ENCODE results near the gene TACC3. TPM values are rescaled to one million over a fixed set of nuclear protein-coding genes. Genes with fewer than 3 reads are reported as not detected.
"Not testable (repeated sequence)": the region's sequence is repeated elsewhere in the genome, so short reads cannot be mapped to it uniquely, and the experiment has no call there.

The TACC3 gene
- total RNA-seq, 1 experiment from 2014 or later, result 21.5 TPM

- H3K4me3 ChIP-seq, result no peak overlapping the region
- peaks cover 14% of the 10 kb centered on the region for H3K4me1 ChIP-seq (replicated peaks)
- H3K9me3 ChIP-seq (replicated peaks), result no peaks in the 10 kb centered on the region
- peaks cover 5% of the 10 kb centered on the region; the same call in 1 of the 2 replicates for H3K36me3 ChIP-seq
- no peaks in the 10 kb centered on the region for H3K27me3 ChIP-seq (replicated peaks)
- no peak overlapping the region for H3K27ac ChIP-seq
- DNase-seq (ENCODE audit: low read depth in 1 of 2, low spot score in 2 of 2), result no peak
Measured at GRCh38 chr4:1686440-1687036, 34.8 kb upstream of the TACC3 start.

- Histone ChIP-seq H3K4me1 (replicated peaks) (no peaks in the 10 kb centered on the region), H3K36me3 (peaks cover 30% of the 10 kb centered on the region), H3K27me3 (replicated peaks) (no peaks in the 10 kb centered on the region), H3K27ac (no peak overlapping the region), H3K9me3 (replicated peaks) (no peaks in the 10 kb centered on the region), H3K4me3 (no peak overlapping the region)
- DNase-seq (ENCODE audit: low read depth in 1 of 2, low spot score in 2 of 2), result no peak
Measured at GRCh38 chr4:1690698-1691097, 30.6 kb upstream of the TACC3 start.

GRCh38 chr4:1691737-1692373 is 29.5 kb upstream of the TACC3 start:
- H3K4me1 ChIP-seq (replicated peaks), result no peaks in the 10 kb centered on the region
- no peak for DNase-seq (ENCODE audit: low read depth in 1 of 2, low spot score in 2 of 2)
- H3K27me3 ChIP-seq (replicated peaks), result no peaks in the 10 kb centered on the region
- H3K9me3 ChIP-seq (replicated peaks), result no peaks in the 10 kb centered on the region
- no peak overlapping the region for H3K27ac ChIP-seq
- H3K4me3 ChIP-seq, result no peak overlapping the region
- H3K36me3 ChIP-seq, result peaks cover 38% of the 10 kb centered on the region

GRCh38 chr4:1693131-1693896 is 28.0 kb upstream of the TACC3 start:
- H3K4me1 ChIP-seq (replicated peaks), result no peaks in the 10 kb centered on the region
- no peaks in the 10 kb centered on the region for H3K9me3 ChIP-seq (replicated peaks)
- no peaks in the 10 kb centered on the region for H3K27me3 ChIP-seq (replicated peaks)
- H3K27ac ChIP-seq, result no peak overlapping the region
- peaks cover 44% of the 10 kb centered on the region for H3K36me3 ChIP-seq
- peak; percentile 36 to 50 for DNase-seq (ENCODE audit: low read depth in 1 of 2, low spot score in 2 of 2)
- H3K4me3 ChIP-seq, result no peak overlapping the region

GRCh38 chr4:1695913-1696312 is 25.4 kb upstream of the TACC3 start:
- peaks cover 61% of the 10 kb centered on the region for H3K36me3 ChIP-seq
- no peak overlapping the region for H3K27ac ChIP-seq
- H3K27me3 ChIP-seq (replicated peaks), result no peaks in the 10 kb centered on the region
- H3K4me1 ChIP-seq (replicated peaks), result no peaks in the 10 kb centered on the region
- DNase-seq (ENCODE audit: low read depth in 1 of 2, low spot score in 2 of 2), result no peak
- no peaks in the 10 kb centered on the region for H3K9me3 ChIP-seq (replicated peaks)
- no peak overlapping the region for H3K4me3 ChIP-seq

GRCh38 chr4:1701671-1702070 is 19.6 kb upstream of the TACC3 start:
- peaks cover 60% of the 10 kb centered on the region for H3K36me3 ChIP-seq
- not testable (repeated sequence) for H3K4me3 ChIP-seq; H3K27ac ChIP-seq; H3K4me1 ChIP-seq (replicated peaks); H3K9me3 ChIP-seq (replicated peaks); DNase-seq (ENCODE audit: low read depth in 1 of 2, low spot score in 2 of 2); H3K27me3 ChIP-seq (replicated peaks)

GRCh38 chr4:1703867-1704266 is 17.5 kb upstream of the TACC3 start:
- Histone ChIP-seq H3K36me3 (peaks cover 53% of the 10 kb centered on the region), H3K27me3 (replicated peaks) (no peaks in the 10 kb centered on the region)

GRCh38 chr4:1705732-1706131 is 15.6 kb upstream of the TACC3 start:
- no peaks in the 10 kb centered on the region for H3K27me3 ChIP-seq (replicated peaks)
- DNase-seq (ENCODE audit: low read depth in 1 of 2, low spot score in 2 of 2), result no peak
- H3K36me3 ChIP-seq, result peaks cover 50% of the 10 kb centered on the region
- H3K4me3 ChIP-seq, result no peak overlapping the region
- H3K9me3 ChIP-seq (replicated peaks), result no peaks in the 10 kb centered on the region
- H3K4me1 ChIP-seq (replicated peaks), result no peaks in the 10 kb centered on the region
- no peak overlapping the region for H3K27ac ChIP-seq

More at GRCh38 chr4:1703867-1704266, 17.5 kb upstream of the TACC3 start:
- Histone ChIP-seq H3K9me3 (replicated peaks) (no peaks in the 10 kb centered on the region), H3K27ac (no peak overlapping the region), H3K4me3 (no peak overlapping the region), H3K4me1 (replicated peaks) (no peaks in the 10 kb centered on the region)
- DNase-seq (ENCODE audit: low read depth in 1 of 2, low spot score in 2 of 2), result no peak

GRCh38 chr4:1706358-1706757 is 15.0 kb upstream of the TACC3 start:
- Histone ChIP-seq H3K4me1 (replicated peaks) (no peaks in the 10 kb centered on the region), H3K4me3 (no peak overlapping the region), H3K27me3 (replicated peaks) (no peaks in the 10 kb centered on the region)

GRCh38 chr4:1708581-1708980 is 12.7 kb upstream of the TACC3 start:
- H3K27me3 ChIP-seq (replicated peaks), result no peaks in the 10 kb centered on the region
- H3K4me3 ChIP-seq, result no peak overlapping the region
- no peak for DNase-seq (ENCODE audit: low read depth in 1 of 2, low spot score in 2 of 2)
- H3K9me3 ChIP-seq (replicated peaks), result no peaks in the 10 kb centered on the region
- H3K4me1 ChIP-seq (replicated peaks), result peaks cover 7% of the 10 kb centered on the region; the same call in 1 of the 2 replicates
- peaks cover 47% of the 10 kb centered on the region for H3K36me3 ChIP-seq
- no peak overlapping the region for H3K27ac ChIP-seq

More at GRCh38 chr4:1706358-1706757, 15.0 kb upstream of the TACC3 start:
- no peak overlapping the region for H3K27ac ChIP-seq
- H3K9me3 ChIP-seq (replicated peaks), result no peaks in the 10 kb centered on the region
- DNase-seq (ENCODE audit: low read depth in 1 of 2, low spot score in 2 of 2), result no peak
- peaks cover 52% of the 10 kb centered on the region for H3K36me3 ChIP-seq

- H3K4me1 ChIP-seq (replicated peaks), result peaks cover 7% of the 10 kb centered on the region; the same call in 1 of the 2 replicates
- no peak for DNase-seq (ENCODE audit: low read depth in 1 of 2, low spot score in 2 of 2)
Measured at GRCh38 chr4:1711055-1711570, 10.2 kb upstream of the TACC3 start.

GRCh38 chr4:1711571-1712215 is 9.6 kb upstream of the TACC3 start:
- H3K36me3 ChIP-seq, result peaks cover 27% of the 10 kb centered on the region
- H3K27me3 ChIP-seq (replicated peaks), result no peaks in the 10 kb centered on the region
- peak overlapping the region; percentile 100 for H3K27ac ChIP-seq
- H3K9me3 ChIP-seq (replicated peaks), result no peaks in the 10 kb centered on the region
- peak overlapping the region; percentile 86 for H3K4me3 ChIP-seq
- DNase-seq (ENCODE audit: low read depth in 1 of 2, low spot score in 2 of 2), result peak in 1 of 2 experiments; percentile 30
- peaks cover 7% of the 10 kb centered on the region; the same call in 1 of the 2 replicates for H3K4me1 ChIP-seq (replicated peaks)

More at GRCh38 chr4:1711055-1711570, 10.2 kb upstream of the TACC3 start:
- Histone ChIP-seq H3K27me3 (replicated peaks) (no peaks in the 10 kb centered on the region), H3K36me3 (peaks cover 31% of the 10 kb centered on the region), H3K4me3 (peak overlapping the region; percentile 86), H3K27ac (no peak overlapping the region), H3K9me3 (replicated peaks) (no peaks in the 10 kb centered on the region)

GRCh38 chr4:1712216-1713002 is 8.9 kb upstream of the TACC3 start, which contains the start of gene SLBP:
Gene SLBP (minus strand): TSS chr4:1712319. CDS start chr4:1712188, 131 bp downstream.
- H3K4me3 ChIP-seq, result peak within 1 kb of the TSS; percentile 86
- H3K36me3 ChIP-seq, result peaks cover 33% of the 10 kb centered on the region
- H3K4me1 ChIP-seq (replicated peaks), result peaks cover 7% of the 10 kb centered on the region; the same call in 1 of the 2 replicates
- peak within 1 kb of the TSS; percentile 100 for H3K27ac ChIP-seq
- peak; percentile 92 for DNase-seq (ENCODE audit: low read depth in 1 of 2, low spot score in 2 of 2)
- no peaks in the 10 kb centered on the region for H3K27me3 ChIP-seq (replicated peaks)
- H3K9me3 ChIP-seq (replicated peaks), result no peaks in the 10 kb centered on the region
